HepG2 (cell line): ENCODE measurements around the gene ZNF764. TPM values are rescaled to one million over a fixed set of nuclear protein-coding genes. Genes with fewer than 3 reads are reported as not detected.

Experiments used
- ATF1 ChIP-seq: IDR thresholded peaks from 2 replicates; pipeline ENCODE4 v1.6.1; 2016; ENCODE audit warnings: mild to moderate bottlenecking, control low read depth
- CBFB ChIP-seq: sonication (generic); formaldehyde crosslinking; IDR thresholded peaks from 2 replicates; pipeline ENCODE4 v1.4.0; 2020; ENCODE audit warnings: missing genetic modification reagents
- ETS1 ChIP-seq: sonication (generic); formaldehyde crosslinking; IDR thresholded peaks from 2 replicates; pipeline ENCODE4 v1.4.0; 2020; ENCODE audit warnings: missing genetic modification reagents
- GATA4 ChIP-seq: sonication (generic); IDR thresholded peaks from 2 replicates; pipeline ENCODE4 v1.6.1; 2016; ENCODE audit warnings: antibody characterized with exemption, low read depth, borderline replicate concordance
- HOXA5 ChIP-seq: sonication (generic); formaldehyde crosslinking; IDR thresholded peaks from 2 replicates; pipeline ENCODE4 v1.4.0; 2020; ENCODE audit warnings: missing genetic modification reagents
- HOXD1 ChIP-seq: sonication (generic); formaldehyde crosslinking; IDR thresholded peaks from 2 replicates; pipeline ENCODE4 v1.5.0; 2020; ENCODE audit warnings: missing genetic modification reagents
- KDM2A ChIP-seq: sonication (generic); formaldehyde crosslinking; IDR thresholded peaks from 2 replicates; pipeline ENCODE4 v1.4.0; 2020; ENCODE audit warnings: low read depth, missing genetic modification reagents, borderline replicate concordance
- MTA3 ChIP-seq: sonication (generic); formaldehyde crosslinking; IDR thresholded peaks from 2 replicates; pipeline ENCODE4 v1.4.0; 2020; ENCODE audit warnings: missing genetic modification reagents
- MXD1 ChIP-seq: sonication (generic); formaldehyde crosslinking; IDR thresholded peaks from 2 replicates; pipeline ENCODE4 v1.4.0; 2020; ENCODE audit warnings: mild to moderate bottlenecking, missing genetic modification reagents
- RXRA ChIP-seq: sonication (generic); formaldehyde crosslinking; IDR thresholded peaks from 2 replicates; pipeline ENCODE4 v1.5.1; 2020; ENCODE audit warnings: missing genetic modification reagents
- SIX4 ChIP-seq: sonication (generic); formaldehyde crosslinking; IDR thresholded peaks from 2 replicates; pipeline ENCODE4 v1.4.0; 2020; ENCODE audit warnings: missing genetic modification reagents
- TAF15 ChIP-seq: fragments of 200-400 bp; formaldehyde crosslinking; IDR thresholded peaks from one replicate; pipeline ENCODE4 v1.6.1; 2018; ENCODE audit warnings: mild to moderate bottlenecking, low read depth, low read length; ENCODE audit not compliant: poor library complexity, severe bottlenecking
- THYN1 ChIP-seq: sonication (generic); formaldehyde crosslinking; IDR thresholded peaks from 2 replicates; pipeline ENCODE4 v1.8.1; 2023; ENCODE audit warnings: low read depth, mild to moderate bottlenecking, moderate library complexity, missing genetic modification reagents, borderline replicate concordance
- ZBTB40 ChIP-seq, 2 experiments: fragments of 450-650 bp in 1 of 2; sonication (generic) in 1 of 2; formaldehyde crosslinking in 1 of 2; IDR thresholded peaks; 2 replicates each; pipeline versions ENCODE4 v1.6.1 to v1.8.0; 2016 to 2022; ENCODE audit warnings: antibody characterized with exemption in 1 of 2, mild to moderate bottlenecking in 1 of 2, missing genetic modification reagents in 1 of 2
- ZIK1 ChIP-seq: sonication (generic); formaldehyde crosslinking; IDR thresholded peaks from 2 replicates; pipeline ENCODE4 v1.5.0; 2020; ENCODE audit warnings: mild to moderate bottlenecking, low read depth, missing genetic modification reagents, borderline replicate concordance
- ZKSCAN5 ChIP-seq: sonication (generic); formaldehyde crosslinking; IDR thresholded peaks from 2 replicates; pipeline ENCODE4 v1.5.1; 2020; ENCODE audit warnings: mild to moderate bottlenecking, missing genetic modification reagents
- ZNF205 ChIP-seq: IDR thresholded peaks from 2 replicates; pipeline ENCODE4 v1.6.1; 2018; ENCODE audit warnings: missing biosample characterization, missing genetic modification reagents
- ZNF562 ChIP-seq: sonication (generic); formaldehyde crosslinking; IDR thresholded peaks from 2 replicates; pipeline ENCODE4 v1.8.0; 2022; ENCODE audit warnings: missing genetic modification reagents, borderline replicate concordance
- polyA plus RNA-seq, 8 experiments: library from polyadenylated mRNA; depleted of rRNA in 3 of 8; stranded (reverse) in 7 of 8; unstranded in 1 of 8; fragments of >200 nt; fragmentation: Illumina TruSeq in 4 of 8; extraction: Trizol in 4 of 8; gene quantifications; 2 replicates each; pipeline versions ENCODE4 v1.2.1 to v1.2.3, GENCODE V29; 2011 to 2016; ENCODE audit warnings: low read depth in 4 of 8, missing spikeins in 1 of 8, mixed read lengths in 1 of 8; ENCODE audit not compliant: insufficient read depth in 1 of 8
- total RNA-seq, 5 experiments: library from RNA; depleted of rRNA; stranded (reverse); fragments of >200 nt; fragmentation: Illumina TruSeq; extraction: Trizol; gene quantifications; 2 replicates each; pipeline ENCODE4 v1.2.3, GENCODE V29; 2016; ENCODE audit warnings: low read depth in 1 of 5

ZNF764 gene
- total and polyA plus RNA-seq, 2 of the 13 experiments (the other 11 are each of a cell fraction or from before 2014, with no cell fraction given): 4.1 to 9.1 TPM

GRCh38 chr16:30557957-30558788 is at the start of gene ZNF764 (continued):
- peak; percentile 22; the same call in 1 of the 2 replicates for TF ChIP-seq ZNF205 (CRISPR knock-in tag)
- peak; percentile 79 for TF ChIP-seq ATF1 (CRISPR knock-in tag)
- TF ChIP-seq CBFB (CRISPR knock-in tag): no peak; the same call in 1 of the 2 replicates
- TF ChIP-seq ZNF562 (CRISPR knock-in tag): no peak
- TF ChIP-seq MXD1: peak; percentile 93
- peak; percentile 29 for TF ChIP-seq ZIK1 (CRISPR knock-in tag)
- TF ChIP-seq KDM2A (CRISPR knock-in tag): peak; percentile 86
- TF ChIP-seq TAF15: peak; percentile 51
- TF ChIP-seq ETS1 (CRISPR knock-in tag): no peak
- no peak for TF ChIP-seq ZBTB40 (IDR thresholded peaks at IDR 0.05)
- TF ChIP-seq ZBTB40 (CRISPR knock-in tag; IDR thresholded peaks at IDR 0.05): peak; percentile 81
- TF ChIP-seq RXRA (CRISPR knock-in tag): peak; percentile 61
- TF ChIP-seq MTA3: 0 out of 2 replicates have a peak, but pooled peaks have one; percentile 62
- peak; percentile 48; the same call in 1 of the 2 replicates for TF ChIP-seq HOXD1 (CRISPR knock-in tag)
- TF ChIP-seq THYN1 (CRISPR knock-in tag): no peak
- peak; percentile 66; the same call in 1 of the 2 replicates for TF ChIP-seq GATA4
- no peak for TF ChIP-seq ZKSCAN5 (CRISPR knock-in tag)
- TF ChIP-seq HOXA5 (CRISPR knock-in tag): no peak; the same call in 1 of the 2 replicates
- no peak; the same call in 1 of the 2 replicates for TF ChIP-seq SIX4
